Esophagus (tissue), 2 donors: ENCODE data around the gene KRT79. TPM values are rescaled to one million over a fixed set of nuclear protein-coding genes. Genes with fewer than 3 reads are reported as not detected.
"Not testable (repeated sequence)": the region's sequence is repeated elsewhere in the genome, so short reads cannot be mapped to it uniquely, and the experiment has no call there.

Experiments used
- H3K27ac ChIP-seq, 2 donors: one replicate each; pipeline ENCODE4 v1.5.1; 2013; ENCODE audit warnings: low read depth in 2 of 2, mild to moderate bottlenecking in 2 of 2, inconsistent platforms in 1 of 2, low read length in 1 of 2, moderate library complexity in 1 of 2
- H3K27me3 ChIP-seq, 2 donors: one replicate each; pipeline ENCODE4 v1.6.1; 2013; ENCODE audit warnings: low read length in 2 of 2, control low read depth in 1 of 2, mild to moderate bottlenecking in 1 of 2; ENCODE audit not compliant: insufficient read depth in 2 of 2, control insufficient read depth in 1 of 2
- H3K36me3 ChIP-seq, 2 donors: one replicate each; pipeline ENCODE4 v1.6.1; 2013; ENCODE audit warnings: low read length in 1 of 2; ENCODE audit not compliant: control insufficient read depth in 2 of 2, insufficient read depth in 2 of 2
- H3K4me1 ChIP-seq, 2 donors: one replicate each; pipeline ENCODE4 v1.6.1; 2013; ENCODE audit warnings: low read length in 1 of 2; ENCODE audit not compliant: control insufficient read depth in 2 of 2, insufficient read depth in 2 of 2
- H3K4me3 ChIP-seq, 2 donors: one replicate each; pipeline ENCODE4 v1.5.1; 2013; ENCODE audit warnings: low read length in 2 of 2, mild to moderate bottlenecking in 2 of 2, low read depth in 1 of 2, moderate library complexity in 1 of 2
- H3K9me3 ChIP-seq, 2 donors: one replicate each; pipeline ENCODE4 v1.6.1; 2013; ENCODE audit warnings: mild to moderate bottlenecking in 2 of 2, low read depth in 1 of 2, low read length in 1 of 2, moderate library complexity in 1 of 2; ENCODE audit not compliant: control insufficient read depth in 2 of 2, insufficient read depth in 1 of 2
- WGBS, 2 donors: extraction: QIAGEN DNeasy Blood & Tissue Kit; methylation state at CpG; one replicate each; pipeline ENCODE4 v1.1.7; 2013; 5-methylcytosine and 5-hydroxymethylcytosine counted together
- polyA plus RNA-seq, 2 donors: library from polyadenylated mRNA; stranded (reverse); fragments of 200-250 nt; gene quantifications; one replicate each; pipeline ENCODE4 v1.2.3, GENCODE V29; 2013
- donor health status: healthy with polysubstance abuse.
- donor health status: Bipolar disorder and iron deficiency.

The KRT79 gene
- polyA plus RNA-seq, 2 donors, result 0.75 to 1.8 TPM

DNA sequence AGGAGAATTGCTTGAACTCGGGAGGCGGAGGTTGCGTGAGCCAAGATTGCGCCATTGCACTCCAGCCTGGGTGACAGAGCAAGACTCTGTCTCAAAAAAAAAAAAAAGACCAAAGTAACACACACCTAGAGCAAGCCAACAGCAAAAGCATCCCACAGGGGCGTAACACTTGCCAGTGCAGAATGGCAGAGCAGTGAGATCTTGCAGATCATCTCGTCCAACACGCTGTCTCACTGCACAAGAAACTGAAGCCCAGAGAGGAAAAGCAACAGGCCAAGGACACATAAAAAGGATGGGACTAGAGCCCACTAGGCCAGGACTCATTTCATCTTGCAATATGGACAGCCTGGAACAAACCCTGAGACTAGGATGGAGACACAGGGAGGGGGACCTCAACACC, 27.4 kb upstream of the KRT79 start:
- Histone ChIP-seq H3K27ac (peak overlapping the region; percentile 84 to 92), H3K4me1 (peaks cover 2 to 22% of the 10 kb centered on the region in 2 donors), H3K9me3 (no peaks in the 10 kb centered on the region), H3K27me3 (no peaks in the 10 kb centered on the region), H3K36me3 (no peaks in the 10 kb centered on the region), H3K4me3 (no peak overlapping the region)
- WGBS, 2 donors, result 75 to 82% methylated on average over 7 of the region's 7 CpGs

DNA sequence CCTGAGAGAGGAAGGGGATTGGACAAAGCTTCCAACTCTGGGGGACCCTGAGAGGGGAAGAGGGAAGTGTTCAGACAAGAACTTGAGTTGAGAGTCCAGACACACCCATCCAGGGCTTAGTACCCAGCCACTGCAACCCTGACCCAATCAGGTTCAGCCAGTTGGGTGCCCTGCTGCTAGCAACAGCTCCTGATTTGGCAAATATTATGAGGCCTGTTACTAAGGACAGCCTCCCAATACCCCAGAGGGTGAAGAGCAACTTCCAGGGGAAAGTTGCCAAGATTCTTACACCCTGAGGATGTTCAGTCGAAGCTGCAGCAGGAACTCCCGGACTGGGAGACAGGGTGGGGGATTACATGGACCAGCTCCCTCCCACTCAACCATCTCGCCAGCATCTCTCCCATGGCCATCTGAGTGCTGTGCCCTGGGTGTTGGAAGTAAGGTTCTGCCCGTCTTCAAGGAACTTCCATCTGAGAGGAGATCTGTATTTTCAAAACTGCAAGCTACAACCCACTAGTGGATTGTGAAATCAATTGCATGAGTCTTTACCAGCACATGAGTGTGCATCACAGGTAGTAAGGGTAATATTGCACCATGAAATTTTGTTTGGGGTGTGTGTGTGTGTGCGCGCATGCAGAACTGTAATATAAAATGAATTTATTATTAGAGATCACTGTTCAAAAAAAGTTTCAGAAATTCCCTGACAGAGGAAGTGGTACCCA, 26.2 kb upstream of the KRT79 start:
- Histone ChIP-seq H3K36me3 (no peaks in the 10 kb centered on the region), H3K27me3 (no peaks in the 10 kb centered on the region), H3K27ac (peak overlapping the region; percentile 95 to 99), H3K4me3 (no peak overlapping the region), H3K9me3 (no peaks in the 10 kb centered on the region), H3K4me1 (peaks cover 2 to 18% of the 10 kb centered on the region in 2 donors)
- WGBS, 2 donors, result 34 to 37% methylated on average over 6 of the region's 6 CpGs

DNA sequence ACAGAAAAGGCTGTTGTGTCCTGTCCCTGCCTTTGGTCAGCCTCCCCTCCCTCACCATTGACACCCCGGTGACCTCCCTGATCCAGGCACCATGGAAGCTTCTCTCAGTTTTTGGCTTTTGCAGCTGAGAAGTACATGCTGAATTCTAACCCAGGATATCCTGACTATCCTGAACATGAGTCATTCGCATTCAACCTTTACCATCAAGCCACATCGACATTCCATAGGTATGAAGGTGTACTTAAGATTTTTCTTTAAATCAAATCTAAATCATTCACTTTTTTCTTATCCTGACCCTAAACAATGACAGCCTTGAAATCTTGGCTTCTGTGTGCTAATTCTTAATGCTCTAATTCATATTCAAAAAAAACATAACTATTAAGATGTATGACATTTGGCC, 23.4 kb upstream of the KRT79 start:
- peak overlapping the region; percentile 58 to 79 for H3K27ac ChIP-seq
- peaks cover 2 to 22% of the 10 kb centered on the region in 2 donors for H3K4me1 ChIP-seq
- WGBS, 2 donors, result 58 to 68% methylated on average over 3 of the region's 3 CpGs
- H3K4me3 ChIP-seq, result no peak overlapping the region
- no peaks in the 10 kb centered on the region for H3K9me3 ChIP-seq
- H3K27me3 ChIP-seq, result no peaks in the 10 kb centered on the region
- H3K36me3 ChIP-seq, result no peaks in the 10 kb centered on the region

DNA sequence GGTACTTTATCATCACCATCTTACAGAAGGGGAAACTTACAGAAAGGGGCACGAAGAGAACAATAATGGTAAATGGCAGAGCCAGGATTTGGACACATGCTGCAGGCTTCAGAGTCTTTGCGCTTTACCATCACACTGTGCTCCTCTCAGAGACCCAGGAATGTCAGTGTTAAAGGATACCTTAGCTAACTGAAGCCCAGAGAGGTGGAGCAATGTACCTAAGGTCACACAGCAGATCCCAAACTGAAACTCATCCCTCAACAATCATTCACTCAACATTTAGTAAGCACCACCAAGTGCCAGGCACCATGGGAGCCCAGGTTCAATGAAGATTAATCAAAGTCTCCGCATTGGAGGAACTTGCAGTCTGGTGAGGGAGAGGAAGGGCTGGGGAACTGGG, 22.7 kb upstream of the KRT79 start:
- H3K4me1 ChIP-seq, result peaks cover 2 to 18% of the 10 kb centered on the region in 2 donors
- 92 to 93% methylated on average over 3 of the region's 3 CpGs for WGBS, 2 donors
- H3K36me3 ChIP-seq, result no peaks in the 10 kb centered on the region
- no peaks in the 10 kb centered on the region for H3K9me3 ChIP-seq
- H3K27me3 ChIP-seq, result no peaks in the 10 kb centered on the region
- no peak overlapping the region for H3K4me3 ChIP-seq
- H3K27ac ChIP-seq, result peak overlapping the region; percentile 58 to 79

DNA sequence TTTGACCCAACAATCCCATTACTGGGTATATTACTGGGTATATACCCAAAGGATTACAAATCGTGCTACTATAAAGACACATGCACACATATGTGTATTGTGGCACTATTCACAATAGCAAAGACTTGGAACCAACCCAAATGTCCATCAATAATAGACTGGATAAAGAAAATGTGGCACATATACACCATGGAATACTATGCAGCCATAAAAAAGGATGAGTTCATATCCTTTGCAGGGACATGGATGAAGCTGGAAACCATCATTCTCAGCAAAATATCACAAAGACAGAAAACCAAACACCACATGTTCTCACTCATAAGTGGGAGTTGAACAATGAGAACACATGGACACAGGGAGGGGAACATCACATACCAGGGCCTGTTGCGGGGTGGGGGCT, 22.0 kb upstream of the KRT79 start:
- H3K4me1 ChIP-seq, result peaks cover 2 to 18% of the 10 kb centered on the region in 2 donors
- H3K9me3 ChIP-seq, H3K27ac ChIP-seq, H3K27me3 ChIP-seq, H3K36me3 ChIP-seq, H3K4me3 ChIP-seq: not testable (repeated sequence)
- 84 to 96% methylated on average over 2 of the region's 2 CpGs for whole genome bisulfite sequencing, 2 donors

DNA sequence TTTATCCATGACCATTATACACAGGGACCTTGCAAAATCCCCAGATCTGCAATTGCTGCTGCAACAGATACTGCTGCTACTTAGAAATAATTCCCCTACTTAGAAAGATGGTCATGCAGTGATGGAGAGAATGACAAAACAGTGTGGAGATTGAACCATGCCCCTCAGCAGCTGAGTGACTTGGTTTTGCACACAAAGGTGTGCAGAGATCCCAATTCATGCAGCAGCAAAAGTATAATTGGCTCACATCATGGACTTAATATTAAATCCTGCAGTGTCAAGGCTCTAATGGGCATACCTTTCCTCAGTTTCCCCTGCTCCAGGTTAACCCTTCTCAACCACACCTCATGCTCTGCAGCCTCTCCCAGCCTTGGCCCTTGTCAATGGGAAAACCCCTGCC, 17.7 kb upstream of the KRT79 start:
- H3K4me1 ChIP-seq, result peaks cover 0 to 23% of the 10 kb centered on the region in 2 donors
- H3K36me3 ChIP-seq, result no peaks in the 10 kb centered on the region
- no peaks in the 10 kb centered on the region for H3K9me3 ChIP-seq
- H3K4me3 ChIP-seq, result no peak overlapping the region
- no peak overlapping the region for H3K27ac ChIP-seq
- no peaks in the 10 kb centered on the region for H3K27me3 ChIP-seq

DNA sequence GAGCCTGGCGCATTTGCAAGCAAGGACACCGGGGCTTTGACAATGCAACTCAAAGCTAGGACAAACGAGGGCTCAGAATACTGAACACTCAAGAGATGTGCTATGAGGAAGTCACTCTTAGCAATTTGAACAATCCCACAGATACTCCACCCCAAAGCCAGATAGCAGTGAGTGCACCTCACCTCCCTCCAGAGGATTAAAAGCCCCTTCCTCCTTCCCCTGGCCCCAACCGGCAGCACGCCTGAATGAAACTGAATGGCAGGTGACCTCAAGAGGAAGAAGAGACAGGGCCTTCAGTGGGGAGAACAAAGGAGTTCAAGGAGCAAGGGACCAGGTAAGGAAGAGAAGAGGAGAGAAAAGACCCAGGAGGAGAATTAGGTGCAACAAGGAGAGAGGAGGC, 16.6 kb upstream of the KRT79 start:
- Histone ChIP-seq H3K36me3 (no peaks in the 10 kb centered on the region), H3K9me3 (no peaks in the 10 kb centered on the region), H3K27me3 (no peaks in the 10 kb centered on the region), H3K4me1 (peaks cover 0 to 26% of the 10 kb centered on the region in 2 donors), H3K27ac (peak overlapping the region; percentile 45 to 81), H3K4me3 (no peak overlapping the region)
- WGBS, 2 donors, result 78 to 86% methylated on average over 5 of the region's 5 CpGs

DNA sequence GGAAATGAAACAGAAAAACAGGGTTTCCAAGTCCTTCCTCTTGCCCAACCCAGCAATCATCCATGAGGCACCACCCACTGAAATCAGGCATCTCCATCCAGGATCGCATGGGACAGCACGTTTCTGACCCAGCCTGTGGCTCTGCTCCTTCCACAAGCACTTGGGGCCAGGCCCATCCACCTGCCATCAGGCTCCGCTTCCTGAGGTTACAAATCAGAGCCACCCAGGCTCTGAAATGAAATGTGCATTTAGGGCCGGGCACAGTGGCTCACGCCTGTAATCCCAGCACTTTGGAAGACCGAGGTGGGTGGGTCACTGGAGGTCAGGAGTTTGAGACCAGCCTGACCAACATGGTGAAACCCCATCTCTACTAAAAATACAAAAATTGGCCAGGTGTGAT, 15.4 kb upstream of the KRT79 start:
- H3K4me1 ChIP-seq, result peaks cover 0 to 27% of the 10 kb centered on the region in 2 donors
- H3K27ac ChIP-seq, result peak overlapping the region; percentile 81 to 86
- 78 to 91% methylated on average over 6 of the region's 6 CpGs for WGBS, 2 donors
- peaks cover 0 to 1% of the 10 kb centered on the region in 2 donors for H3K9me3 ChIP-seq
- H3K36me3 ChIP-seq, result peaks cover 0 to 1% of the 10 kb centered on the region in 2 donors
- no peak overlapping the region for H3K4me3 ChIP-seq
- H3K27me3 ChIP-seq, result no peaks in the 10 kb centered on the region

DNA sequence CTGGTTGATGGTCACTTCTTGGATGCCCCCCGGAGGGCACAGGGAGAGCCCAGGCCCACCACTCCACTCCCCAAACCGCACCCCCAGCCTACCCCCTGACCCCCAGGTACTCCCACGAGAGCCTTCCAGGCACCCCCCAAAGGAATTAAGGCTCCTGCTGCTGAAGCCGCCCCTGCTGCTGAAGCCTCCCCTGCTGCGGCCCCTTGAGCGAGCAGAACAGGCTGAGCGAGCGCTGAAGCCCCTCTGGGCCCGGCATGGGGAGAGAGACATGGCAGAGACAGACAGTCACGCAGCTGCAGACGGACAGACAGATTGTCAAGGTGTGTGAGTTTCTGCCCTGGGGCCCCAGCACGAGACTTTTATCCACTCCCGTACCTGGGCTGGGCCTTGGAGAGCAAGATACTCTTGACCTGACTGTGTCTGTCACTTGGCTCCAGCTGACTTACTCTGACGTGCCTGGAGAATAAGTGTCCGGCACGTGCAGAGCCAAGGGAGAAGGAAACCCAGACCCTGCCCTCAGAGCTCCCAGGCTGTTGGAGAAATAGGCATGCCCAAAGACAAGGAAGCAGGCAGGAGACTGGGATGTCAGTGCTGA, 14.6 kb upstream of the KRT79 start, which contains the start of gene KRT78:
Gene KRT78, minus strand, starts transcription at position 334 of the 595 bp plus-strand sequence. Its CDS starts 64 bp downstream, at position 270.
- Histone ChIP-seq H3K9me3 (peaks cover 0 to 2% of the 10 kb centered on the region in 2 donors), H3K36me3 (peaks cover 0 to 4% of the 10 kb centered on the region in 2 donors), H3K4me3 (peak within 1 kb of the TSS; percentile 47 to 52), H3K27ac (peak within 1 kb of the TSS; percentile 81 to 93), H3K4me1 (peaks cover 0 to 28% of the 10 kb centered on the region in 2 donors), H3K27me3 (no peaks in the 10 kb centered on the region)
- WGBS, 2 donors, result 73 to 81% methylated on average over 16 of the region's 16 CpGs
